ENCODE measurements around the gene VAMP3. TPM values are rescaled to one million over a fixed set of nuclear protein-coding genes. Genes with fewer than 3 reads are reported as not detected.
A peak's percentile ranks its signal among the peaks of the same experiment; 100 is the strongest.

The VAMP3 gene
- total and polyA plus RNA-seq, 4 experiments from 2014 or later, result 45.6 to 67.0 (median 51.9) TPM

DNA sequence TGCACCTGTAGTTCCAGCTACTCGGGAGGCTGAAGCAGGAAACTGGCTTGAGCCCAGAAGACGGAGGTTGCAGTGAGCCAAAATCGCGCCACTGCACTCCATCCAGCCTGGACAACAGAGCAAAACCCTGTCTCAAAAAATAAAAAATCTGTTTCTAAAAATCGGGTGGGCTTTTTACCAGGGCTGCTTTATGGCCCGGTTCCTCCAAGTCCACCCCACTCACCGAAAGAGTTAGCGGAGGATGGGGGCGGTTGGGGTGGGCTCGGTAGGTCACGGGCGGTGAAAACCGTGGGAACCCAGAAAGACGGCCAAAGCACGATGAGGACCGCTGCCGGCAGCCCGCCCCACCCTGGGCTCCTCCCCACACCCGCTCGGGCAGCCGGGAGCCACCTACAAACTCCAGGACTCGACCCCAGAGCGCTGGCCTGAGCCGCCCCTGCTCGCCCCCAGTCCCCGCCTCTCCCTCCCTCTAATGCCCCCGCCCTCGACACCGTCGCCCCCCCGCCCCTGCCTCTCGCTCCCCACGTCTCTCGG, 12.1 kb downstream of the VAMP3 start:
- intact Hi-C loops (cut with micrococcal nuclease), result no loop called here
- no peaks in the 10 kb centered on the region for H3K27me3 Mint-ChIP-seq
- no peaks in the 10 kb centered on the region for H3K9me3 Mint-ChIP-seq
- Histone ChIP-seq H3K4me1 (ENCODE audit: insufficient read depth, low read length) (peaks cover 28% of the 10 kb centered on the region), H3K27me3 (ENCODE audit: insufficient read depth, low read length) (no peaks in the 10 kb centered on the region), H3K27ac (ENCODE audit: low read depth, low read length) (peak overlapping the region; percentile 86), H3K4me3 (ENCODE audit: low read length in 2 of 2) (peak overlapping the region in 1 of 2 donors; percentile 29), H3K9me3 (ENCODE audit: control insufficient read depth in 1 of 2, low read length in 2 of 2) (no peaks in the 10 kb centered on the region), H3K36me3 (ENCODE audit: insufficient read depth, low read length) (peaks cover 7% of the 10 kb centered on the region)
- peaks cover 20 to 39% (median 27%) of the 10 kb centered on the region in 4 donors for H3K4me1 Mint-ChIP-seq
- peak in 1 of 5 donors; percentile 6 for DNase-seq
- H3K4me3 Mint-ChIP-seq, result peak overlapping the region; percentile 72 to 87 (median 82)
- ChIA-PET CTCF (ENCODE audit: partially characterized antibody) (no interaction called here), POLR2A (ENCODE audit: partially characterized antibody) (interaction anchor here (0.7 kb wide), 1 partner anchor 178 kb away, joined by 3 read pairs; the partner anchor contains the start of gene PARK7)
- H3K36me3 Mint-ChIP-seq, result peaks cover 16 to 44% of the 10 kb centered on the region in 2 donors
- peak overlapping the region; percentile 42 to 88 (median 76) for H3K27ac Mint-ChIP-seq

DNA sequence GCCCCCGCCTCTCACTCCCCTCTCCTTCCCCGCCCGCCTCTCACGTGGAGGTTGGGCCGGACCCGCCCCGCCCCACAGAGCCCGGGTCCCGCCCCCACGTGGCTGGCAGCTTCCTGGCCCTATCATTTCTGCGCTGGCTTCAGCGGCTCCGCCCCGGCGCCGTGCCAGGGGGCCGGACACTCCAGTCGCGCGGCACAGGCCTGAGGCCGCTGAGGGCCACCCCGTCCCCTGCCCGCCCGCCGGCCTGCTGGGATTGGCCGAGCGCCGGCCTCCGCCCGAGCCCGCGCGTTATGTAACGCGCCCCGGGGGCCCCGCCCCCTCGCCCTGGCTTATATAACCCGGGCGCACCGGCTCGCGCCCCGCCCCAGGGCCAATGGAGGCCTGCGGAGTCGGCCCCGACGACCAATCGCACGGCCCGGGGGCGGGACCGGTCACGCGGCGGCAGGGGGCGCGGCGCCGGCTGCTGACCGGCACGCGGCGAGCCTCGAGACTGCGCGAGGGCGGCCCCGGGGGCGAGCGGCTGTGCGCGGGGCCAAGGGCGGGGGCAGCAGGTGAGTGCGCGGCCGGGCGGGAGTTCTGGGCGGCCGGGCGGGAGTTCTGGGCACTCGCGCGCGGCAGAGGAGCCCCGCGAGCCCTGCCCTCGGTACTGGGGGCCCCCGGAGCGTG, 12.9 kb downstream of the VAMP3 start, which contains the start of gene PER3:
Gene PER3, plus strand, starts transcription at position 466 of the 666 bp plus-strand sequence. CDS start 587 bp downstream, outside the sequence.
- peaks cover 20 to 39% (median 27%) of the 10 kb centered on the region in 4 donors for H3K4me1 Mint-ChIP-seq

DNA sequence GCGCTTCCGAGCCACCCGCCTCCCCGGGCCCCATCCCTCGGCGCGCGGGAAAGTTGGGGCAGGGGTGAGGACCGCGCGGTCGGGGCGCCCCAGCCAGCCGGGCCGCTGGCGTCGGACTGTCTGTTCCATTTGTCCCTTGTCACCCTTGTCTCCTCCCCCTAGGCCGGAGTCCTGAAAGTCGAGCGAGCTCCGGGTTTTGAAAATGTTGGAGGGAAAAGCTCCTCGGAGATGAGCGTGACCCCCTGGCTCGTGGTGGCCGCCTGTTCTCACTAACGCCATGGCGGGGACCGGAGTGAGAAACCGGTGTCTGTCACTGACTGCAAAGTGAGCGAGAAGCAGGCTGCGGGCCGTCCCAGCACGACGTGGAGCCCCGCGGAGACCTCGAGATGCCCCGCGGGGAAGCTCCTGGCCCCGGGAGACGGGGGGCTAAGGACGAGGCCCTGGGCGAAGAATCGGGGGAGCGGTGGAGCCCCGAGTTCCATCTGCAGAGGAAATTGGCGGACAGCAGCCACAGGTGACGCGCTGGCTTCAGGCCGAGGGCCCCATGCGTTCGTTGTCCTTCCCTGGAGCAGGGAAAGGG, 13.5 kb downstream of the VAMP3 start:
- Mint-ChIP-seq H3K4me3 (peak overlapping the region; percentile 54 to 72 (median 62)), H3K4me1 (peaks cover 21 to 39% (median 27%) of the 10 kb centered on the region in 4 donors), H3K27ac (peak overlapping the region in 6 of 7 donors; percentile 5 to 86 (median 80)), H3K9me3 (peaks cover 0 to 2% (median 0%) of the 10 kb centered on the region in 8 donors), H3K36me3 (peaks cover 24 to 48% of the 10 kb centered on the region in 2 donors), H3K27me3 (no peaks in the 10 kb centered on the region)
- peak in 1 of 5 donors; percentile 43 for DNase-seq
- Histone ChIP-seq H3K27ac (ENCODE audit: low read depth, low read length) (peak overlapping the region; percentile 86), H3K27me3 (ENCODE audit: insufficient read depth, low read length) (no peaks in the 10 kb centered on the region), H3K4me1 (ENCODE audit: insufficient read depth, low read length) (peaks cover 28% of the 10 kb centered on the region), H3K9me3 (ENCODE audit: control insufficient read depth in 1 of 2, low read length in 2 of 2) (no peaks in the 10 kb centered on the region), H3K36me3 (ENCODE audit: insufficient read depth, low read length) (peaks cover 7% of the 10 kb centered on the region), H3K4me3 (ENCODE audit: low read length in 2 of 2) (peak overlapping the region in 1 of 2 donors; percentile 20)
- ChIA-PET POLR2A (ENCODE audit: partially characterized antibody) (interaction anchor here (1.2 kb wide), 1 partner anchor 13 kb away, joined by 3 read pairs; the partner anchor contains the start of gene VAMP3), CTCF (ENCODE audit: partially characterized antibody) (no interaction called here)
- intact Hi-C loops (cut with micrococcal nuclease), result loop anchor here (1.0 kb wide), 2 partner anchors 13 to 177 kb away; partner anchors contain the start of genes PARK7 and VAMP3

More for the DNA sequence above, 12.9 kb downstream of the VAMP3 start, which contains the start of gene PER3:
- DNase-seq, result peak; percentile 89 to 97 (median 94)
- peaks cover 7% of the 10 kb centered on the region for H3K36me3 ChIP-seq (ENCODE audit: insufficient read depth, low read length)
- peaks cover 28% of the 10 kb centered on the region for H3K4me1 ChIP-seq (ENCODE audit: insufficient read depth, low read length)
- H3K27me3 Mint-ChIP-seq, result no peaks in the 10 kb centered on the region
- peak within 1 kb of the TSS; percentile 70 to 88 (median 83) for H3K27ac Mint-ChIP-seq
- ChIA-PET CTCF (ENCODE audit: partially characterized antibody) (no interaction called here), POLR2A (ENCODE audit: partially characterized antibody) (interaction anchor here (0.5 to 0.7 kb wide), 2 partner anchors 164 to 177 kb away, joined by 3 read pairs; partner anchors contain the start of gene PARK7)
- peak within 1 kb of the TSS; percentile 86 for H3K27ac ChIP-seq (ENCODE audit: low read depth, low read length)
- H3K4me3 Mint-ChIP-seq, result peak within 1 kb of the TSS; percentile 72 to 87 (median 82)
- no peaks in the 10 kb centered on the region for H3K9me3 Mint-ChIP-seq
- no peaks in the 10 kb centered on the region for H3K9me3 ChIP-seq (ENCODE audit: control insufficient read depth in 1 of 2, low read length in 2 of 2)
- peak within 1 kb of the TSS in 1 of 2 donors; percentile 53 for H3K4me3 ChIP-seq (ENCODE audit: low read length in 2 of 2)
- H3K27me3 ChIP-seq (ENCODE audit: insufficient read depth, low read length), result no peaks in the 10 kb centered on the region
- intact Hi-C loops (cut with micrococcal nuclease), result loop anchor here (1.0 kb wide), 2 partner anchors 13 to 177 kb away; partner anchors contain the start of genes PARK7 and VAMP3
- peaks cover 22 to 46% of the 10 kb centered on the region in 2 donors for H3K36me3 Mint-ChIP-seq

DNA sequence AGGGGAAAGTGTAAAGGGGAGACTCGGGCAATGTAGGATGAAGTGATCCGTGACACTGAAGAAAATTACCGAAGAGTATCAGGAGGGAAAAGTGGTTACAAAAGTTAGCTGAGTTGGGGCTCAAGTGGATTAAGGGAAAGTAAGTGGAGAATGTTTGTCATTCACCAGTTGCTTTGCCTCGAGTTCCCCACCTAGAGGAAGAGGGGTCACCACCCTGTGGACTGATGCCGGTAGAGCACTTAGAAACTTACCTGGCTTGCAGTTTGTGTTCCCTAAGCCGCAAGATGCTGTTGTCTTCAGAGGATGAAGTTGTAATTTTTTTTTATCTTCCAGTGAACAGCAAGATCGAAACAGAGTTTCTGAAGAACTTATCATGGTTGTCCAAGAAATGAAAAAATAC, 14.0 kb downstream of the VAMP3 start:
- Histone ChIP-seq H3K27me3 (ENCODE audit: insufficient read depth, low read length) (no peaks in the 10 kb centered on the region), H3K27ac (ENCODE audit: low read depth, low read length) (no peak overlapping the region), H3K9me3 (ENCODE audit: control insufficient read depth in 1 of 2, low read length in 2 of 2) (no peaks in the 10 kb centered on the region), H3K36me3 (ENCODE audit: insufficient read depth, low read length) (peaks cover 7% of the 10 kb centered on the region), H3K4me1 (ENCODE audit: insufficient read depth, low read length) (peaks cover 28% of the 10 kb centered on the region), H3K4me3 (ENCODE audit: low read length in 2 of 2) (no peak overlapping the region)
- Mint-ChIP-seq H3K4me3 (peak overlapping the region; percentile 55 to 74 (median 62)), H3K9me3 (peaks cover 0 to 7% (median 3%) of the 10 kb centered on the region in 8 donors), H3K27me3 (no peaks in the 10 kb centered on the region), H3K4me1 (peaks cover 21 to 39% (median 27%) of the 10 kb centered on the region in 4 donors), H3K36me3 (peaks cover 29 to 49% of the 10 kb centered on the region in 2 donors), H3K27ac (peak overlapping the region; percentile 5 to 84 (median 77))
- intact Hi-C loops (cut with micrococcal nuclease), result no loop called here
- no peak for DNase-seq
- CTCF ChIA-PET (ENCODE audit: partially characterized antibody), result no interaction called here
- POLR2A ChIA-PET (ENCODE audit: partially characterized antibody), result interaction anchor here (1.2 kb wide), 1 partner anchor 14 kb away, joined by 3 read pairs; the partner anchor contains the start of gene VAMP3

DNA sequence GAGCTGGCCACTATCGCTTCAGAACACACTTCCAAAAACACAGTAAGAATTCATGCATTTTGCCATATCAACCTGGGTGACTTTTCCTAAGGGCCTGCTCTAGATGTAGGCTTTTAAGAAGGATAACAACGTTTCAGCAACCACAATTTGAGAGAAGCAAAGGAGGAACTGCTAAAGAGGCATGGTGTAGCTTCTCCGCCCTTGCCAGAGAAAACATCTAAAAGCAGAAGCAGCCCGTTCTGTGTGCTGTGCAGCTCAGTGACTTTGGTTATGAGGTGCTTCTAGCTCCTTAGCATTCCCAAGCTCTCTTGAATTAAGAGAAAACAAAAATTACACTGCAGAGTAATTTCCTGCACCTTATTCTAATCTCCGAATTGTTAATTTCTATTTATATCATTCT, 15.7 kb downstream of the VAMP3 start:
- no peaks in the 10 kb centered on the region for H3K27me3 Mint-ChIP-seq
- Histone ChIP-seq H3K27me3 (ENCODE audit: insufficient read depth, low read length) (no peaks in the 10 kb centered on the region), H3K4me3 (ENCODE audit: low read length in 2 of 2) (no peak overlapping the region), H3K4me1 (ENCODE audit: insufficient read depth, low read length) (peaks cover 21% of the 10 kb centered on the region), H3K36me3 (ENCODE audit: insufficient read depth, low read length) (no peaks in the 10 kb centered on the region), H3K9me3 (ENCODE audit: control insufficient read depth in 1 of 2, low read length in 2 of 2) (no peaks in the 10 kb centered on the region), H3K27ac (ENCODE audit: low read depth, low read length) (no peak overlapping the region)
- H3K4me1 Mint-ChIP-seq, result peaks cover 16 to 34% (median 22%) of the 10 kb centered on the region in 4 donors
- peaks cover 0 to 19% (median 14%) of the 10 kb centered on the region in 8 donors for H3K9me3 Mint-ChIP-seq
- ChIA-PET CTCF (ENCODE audit: partially characterized antibody) (interaction anchor here (1.2 kb wide), 1 partner anchor 34 kb away, joined by 3 read pairs; no protein-coding TSS in a partner anchor), POLR2A (ENCODE audit: partially characterized antibody) (no interaction called here)
- no peak for DNase-seq
- peaks cover 44 to 52% of the 10 kb centered on the region in 2 donors for H3K36me3 Mint-ChIP-seq
- intact Hi-C loops (cut with micrococcal nuclease), result no loop called here
- H3K4me3 Mint-ChIP-seq, result no peak overlapping the region
- H3K27ac Mint-ChIP-seq, result peak overlapping the region in 2 of 7 donors; percentile 53 to 82

DNA sequence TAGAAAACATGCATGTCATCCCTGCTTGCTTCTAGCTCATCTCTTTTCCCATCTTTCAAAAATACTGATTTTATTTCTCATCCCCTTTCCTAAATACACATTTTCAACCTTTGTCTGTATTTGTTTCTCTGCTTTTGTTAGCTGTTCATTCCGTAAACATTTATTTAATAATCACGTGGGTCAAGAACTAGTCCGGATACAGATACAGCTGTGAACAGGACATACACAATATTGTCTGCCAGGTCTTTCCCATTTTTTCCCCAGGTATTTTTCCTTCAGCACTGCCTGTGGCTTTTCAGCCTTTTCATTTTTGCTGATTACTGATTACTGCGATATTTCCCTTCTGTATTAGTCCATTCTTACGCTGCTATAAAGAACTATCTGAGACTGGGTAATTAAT, 18.7 kb downstream of the VAMP3 start:
- H3K4me1 ChIP-seq (ENCODE audit: insufficient read depth, low read length), result peaks cover 1% of the 10 kb centered on the region
- H3K36me3 ChIP-seq (ENCODE audit: insufficient read depth, low read length), result no peaks in the 10 kb centered on the region
- Mint-ChIP-seq H3K36me3 (peaks cover 54 to 62% of the 10 kb centered on the region in 2 donors), H3K9me3 (peaks cover 0 to 21% (median 14%) of the 10 kb centered on the region in 8 donors), H3K27me3 (no peaks in the 10 kb centered on the region), H3K4me1 (peaks cover 5 to 16% (median 11%) of the 10 kb centered on the region in 4 donors), H3K27ac (no peak overlapping the region), H3K4me3 (no peak overlapping the region)
- H3K9me3 ChIP-seq (ENCODE audit: control insufficient read depth in 1 of 2, low read length in 2 of 2), result no peaks in the 10 kb centered on the region
- no peak for DNase-seq
- H3K4me3 ChIP-seq (ENCODE audit: low read length in 2 of 2), result no peak overlapping the region
- intact Hi-C loops (cut with micrococcal nuclease), result no loop called here
- ChIA-PET CTCF (ENCODE audit: partially characterized antibody) (no interaction called here), POLR2A (ENCODE audit: partially characterized antibody) (no interaction called here)
- H3K27me3 ChIP-seq (ENCODE audit: insufficient read depth, low read length), result no peaks in the 10 kb centered on the region
- H3K27ac ChIP-seq (ENCODE audit: low read depth, low read length), result no peak overlapping the region

Measured in CD4-positive, alpha-beta memory T cell (primary cell).